ENCODE results near the gene SUSD6.

SUSD6 gene

GRCh38 chr14:69582212-69582611, 29.2 kb upstream of the SUSD6 start:
- Mint-ChIP-seq H3K27ac (no peak overlapping the region), H3K9me3 (no peaks in the 10 kb centered on the region), H3K36me3 (ENCODE audit: low read depth) (no peaks in the 10 kb centered on the region), H3K4me1 (peaks cover 17% of the 10 kb centered on the region), H3K27me3 (ENCODE audit: low read depth, poor library complexity) (peaks cover 10% of the 10 kb centered on the region), H3K4me3 (no peak overlapping the region)
- DNase-seq: no peak
- TF ChIP-seq, protein P1, sequence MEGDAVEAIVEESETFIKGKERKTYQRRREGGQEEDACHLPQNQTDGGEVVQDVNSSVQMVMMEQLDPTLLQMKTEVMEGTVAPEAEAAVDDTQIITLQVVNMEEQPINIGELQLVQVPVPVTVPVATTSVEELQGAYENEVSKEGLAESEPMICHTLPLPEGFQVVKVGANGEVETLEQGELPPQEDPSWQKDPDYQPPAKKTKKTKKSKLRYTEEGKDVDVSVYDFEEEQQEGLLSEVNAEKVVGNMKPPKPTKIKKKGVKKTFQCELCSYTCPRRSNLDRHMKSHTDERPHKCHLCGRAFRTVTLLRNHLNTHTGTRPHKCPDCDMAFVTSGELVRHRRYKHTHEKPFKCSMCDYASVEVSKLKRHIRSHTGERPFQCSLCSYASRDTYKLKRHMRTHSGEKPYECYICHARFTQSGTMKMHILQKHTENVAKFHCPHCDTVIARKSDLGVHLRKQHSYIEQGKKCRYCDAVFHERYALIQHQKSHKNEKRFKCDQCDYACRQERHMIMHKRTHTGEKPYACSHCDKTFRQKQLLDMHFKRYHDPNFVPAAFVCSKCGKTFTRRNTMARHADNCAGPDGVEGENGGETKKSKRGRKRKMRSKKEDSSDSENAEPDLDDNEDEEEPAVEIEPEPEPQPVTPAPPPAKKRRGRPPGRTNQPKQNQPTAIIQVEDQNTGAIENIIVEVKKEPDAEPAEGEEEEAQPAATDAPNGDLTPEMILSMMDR (IDR thresholded peaks at IDR 0.05): no peak

- Mint-ChIP-seq H3K27me3 (ENCODE audit: low read depth, poor library complexity) (peaks cover 8% of the 10 kb centered on the region), H3K4me3 (no peak overlapping the region), H3K9me3 (no peaks in the 10 kb centered on the region), H3K4me1 (peaks cover 17% of the 10 kb centered on the region), H3K27ac (no peak overlapping the region), H3K36me3 (ENCODE audit: low read depth) (no peaks in the 10 kb centered on the region)
- TF ChIP-seq, protein P1 (IDR thresholded peaks at IDR 0.05): no peak
- DNase-seq: no peak
These were observed 28.6 kb upstream of the SUSD6 start for GRCh38 chr14:69582829-69583228.

GRCh38 chr14:69584389-69584788, 27.0 kb upstream of the SUSD6 start:
- Mint-ChIP-seq H3K4me3 (no peak overlapping the region), H3K27ac (no peak overlapping the region), H3K36me3 (ENCODE audit: low read depth) (no peaks in the 10 kb centered on the region), H3K4me1 (peaks cover 10% of the 10 kb centered on the region), H3K9me3 (no peaks in the 10 kb centered on the region), H3K27me3 (ENCODE audit: low read depth, poor library complexity) (peaks cover 11% of the 10 kb centered on the region)
- DNase-seq: no peak
- TF ChIP-seq, protein P1 (IDR thresholded peaks at IDR 0.05): no peak

DNA sequence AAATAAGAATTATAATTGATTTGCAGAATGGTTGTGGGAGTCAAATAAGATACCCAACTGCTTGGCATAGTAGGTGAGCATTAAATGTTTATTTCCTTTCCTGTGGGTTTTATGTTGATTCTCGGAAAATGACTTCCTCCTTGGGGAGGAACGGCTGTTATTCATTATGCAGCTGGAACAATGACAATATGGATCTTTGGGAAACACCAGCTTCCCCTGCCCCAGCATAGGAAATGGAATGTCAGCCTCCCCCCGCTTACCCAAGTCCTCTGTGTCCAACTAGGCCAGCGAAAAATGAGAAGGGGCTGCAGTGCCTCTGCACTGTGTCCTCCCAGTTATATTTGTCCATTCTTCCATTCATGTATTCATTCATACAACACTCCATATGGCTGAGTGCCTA, 25.0 kb upstream of the SUSD6 start:
- TF ChIP-seq, protein P1 (IDR thresholded peaks at IDR 0.05): no peak
- Mint-ChIP-seq H3K27me3 (ENCODE audit: low read depth, poor library complexity) (peaks cover 11% of the 10 kb centered on the region), H3K27ac (no peak overlapping the region), H3K36me3 (ENCODE audit: low read depth) (no peaks in the 10 kb centered on the region), H3K4me3 (no peak overlapping the region), H3K4me1 (peaks cover 5% of the 10 kb centered on the region), H3K9me3 (no peaks in the 10 kb centered on the region)
- DNase-seq: no peak

GRCh38 chr14:69587389-69587788, 24.0 kb upstream of the SUSD6 start:
- no peaks in the 10 kb centered on the region for H3K36me3 Mint-ChIP-seq (ENCODE audit: low read depth)

DNA sequence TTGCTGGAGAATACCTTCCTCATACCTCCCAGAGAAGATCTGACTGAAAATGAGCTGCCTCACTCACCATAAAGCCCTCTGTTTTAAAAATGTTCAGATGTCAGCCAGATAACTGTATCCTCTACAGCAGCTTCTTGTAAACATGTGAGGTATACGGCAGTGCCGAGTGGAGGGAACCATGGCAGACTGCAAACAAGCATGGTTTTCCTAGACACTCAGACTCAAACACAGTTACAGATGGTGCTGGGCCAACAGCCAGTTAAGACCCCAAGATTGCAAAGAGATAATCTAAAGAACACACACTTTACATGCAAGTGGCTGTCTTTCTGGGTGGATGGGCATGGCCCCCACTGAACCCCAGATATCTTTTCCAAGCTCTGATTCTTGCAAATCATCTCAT, 20.1 kb upstream of the SUSD6 start:
- TF ChIP-seq, protein P1 (IDR thresholded peaks at IDR 0.05): no peak
- Mint-ChIP-seq H3K27me3 (ENCODE audit: low read depth, poor library complexity) (peaks cover 6% of the 10 kb centered on the region), H3K4me1 (peaks cover 11% of the 10 kb centered on the region), H3K9me3 (no peaks in the 10 kb centered on the region), H3K36me3 (ENCODE audit: low read depth) (no peaks in the 10 kb centered on the region), H3K27ac (no peak overlapping the region), H3K4me3 (no peak overlapping the region)
- DNase-seq: no peak

More at GRCh38 chr14:69587389-69587788, 24.0 kb upstream of the SUSD6 start:
- Mint-ChIP-seq H3K27me3 (ENCODE audit: low read depth, poor library complexity) (peaks cover 11% of the 10 kb centered on the region), H3K4me1 (peaks cover 5% of the 10 kb centered on the region), H3K4me3 (no peak overlapping the region), H3K27ac (no peak overlapping the region), H3K9me3 (no peaks in the 10 kb centered on the region)
- DNase-seq: no peak
- TF ChIP-seq, protein P1 (IDR thresholded peaks at IDR 0.05): no peak
